Suppressor macrophage (primary cell): Measurements from ENCODE around the gene MOV10L1.
A peak's percentile ranks its signal among the peaks of the same experiment; 100 is the strongest.
"Not testable (repeated sequence)": the region's sequence is repeated elsewhere in the genome, so short reads cannot be mapped to it uniquely, and the experiment has no call there.

Source experiments
- DNase-seq, 4 experiments: peaks; one replicate each; pipeline ENCODE4 v3.0.0-alpha.2; 2020 to 2022

The MOV10L1 gene

DNA sequence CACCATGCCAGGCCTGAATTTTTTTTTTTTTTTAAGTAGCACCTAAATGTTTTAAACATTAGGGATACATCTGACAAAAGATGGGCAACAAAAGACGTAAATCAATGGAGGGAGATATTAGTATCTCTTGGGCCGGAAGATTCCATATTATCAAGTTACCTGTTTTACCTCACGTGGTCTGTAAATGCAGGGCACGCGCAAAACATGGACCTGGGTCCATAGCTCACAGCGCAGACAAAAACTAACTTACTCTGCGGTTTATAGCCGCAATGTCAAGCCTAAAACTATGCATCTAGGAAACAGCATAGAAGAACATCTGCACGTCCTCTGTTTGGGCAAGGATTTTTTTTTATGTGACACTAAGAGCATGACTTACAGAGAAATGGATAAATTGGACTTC, 49.2 kb downstream of the MOV10L1 start:
- no peak for DNase-seq

DNA sequence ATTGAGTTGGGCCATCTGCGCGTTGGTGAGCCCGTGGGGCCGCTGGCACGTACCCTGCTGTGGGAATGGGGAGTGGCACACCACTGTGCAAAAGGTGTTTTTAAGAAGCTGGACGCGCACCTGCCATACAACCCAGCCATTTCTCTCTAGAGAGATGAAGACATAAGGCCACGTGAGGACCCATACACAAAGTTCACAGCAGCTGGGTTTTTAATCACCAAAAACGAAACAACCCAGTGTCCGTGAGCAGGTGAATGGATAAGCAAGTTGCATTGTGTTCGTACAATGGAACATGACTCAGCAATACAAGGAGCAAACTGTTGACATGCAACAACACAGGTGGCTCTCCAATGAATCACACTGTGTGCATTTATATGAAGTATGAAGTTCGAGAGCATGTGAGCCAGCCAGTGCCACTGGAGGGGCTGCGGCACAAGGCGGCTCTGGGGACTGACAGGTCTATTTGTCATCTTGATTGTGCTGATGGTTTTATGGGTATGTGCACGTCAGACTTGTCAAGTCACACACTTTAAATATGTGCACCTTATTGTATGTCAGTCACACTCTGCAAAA, 50.1 kb downstream of the MOV10L1 start:
- no peak for DNase-seq

DNA sequence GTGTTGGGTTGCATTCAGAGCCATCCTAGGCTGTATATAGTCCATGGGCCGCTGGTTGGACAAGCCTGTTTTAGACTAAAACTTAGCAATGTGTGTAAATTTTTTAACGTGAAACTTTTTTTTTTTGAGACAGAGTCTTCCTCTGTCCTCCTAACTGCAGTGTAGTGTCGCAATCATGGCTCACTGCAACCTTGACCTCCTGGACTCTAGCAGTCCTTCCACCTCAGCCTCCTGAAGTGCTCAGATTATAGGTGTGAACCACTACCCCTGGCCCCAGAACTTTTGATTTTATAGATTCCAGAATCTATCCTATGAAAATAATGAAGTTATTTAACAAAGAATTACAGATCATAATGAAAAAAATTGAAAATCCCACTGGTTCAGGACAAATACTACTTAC, 50.8 kb downstream of the MOV10L1 start:
- no peak for DNase-seq

DNA sequence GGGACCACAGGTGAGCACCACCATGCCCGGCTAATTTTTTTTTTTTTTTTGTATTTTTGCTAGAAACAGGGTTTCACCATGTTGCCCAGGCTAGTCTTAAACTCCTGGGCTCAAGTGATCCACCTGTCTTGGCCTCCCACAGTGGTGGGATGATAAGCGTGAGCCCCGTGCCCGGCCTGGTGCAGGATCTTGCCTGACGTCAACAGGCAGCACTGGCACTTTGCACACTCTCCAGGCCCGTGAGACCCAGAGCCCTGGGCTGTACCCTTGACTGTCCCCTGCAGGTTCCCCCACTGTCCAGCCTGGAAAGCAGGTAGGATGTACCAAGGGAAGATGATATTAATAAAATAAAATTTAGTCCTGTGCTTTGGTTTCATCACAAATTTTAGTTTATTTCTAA, 51.7 kb downstream of the MOV10L1 start:
- no peak for DNase-seq

DNA sequence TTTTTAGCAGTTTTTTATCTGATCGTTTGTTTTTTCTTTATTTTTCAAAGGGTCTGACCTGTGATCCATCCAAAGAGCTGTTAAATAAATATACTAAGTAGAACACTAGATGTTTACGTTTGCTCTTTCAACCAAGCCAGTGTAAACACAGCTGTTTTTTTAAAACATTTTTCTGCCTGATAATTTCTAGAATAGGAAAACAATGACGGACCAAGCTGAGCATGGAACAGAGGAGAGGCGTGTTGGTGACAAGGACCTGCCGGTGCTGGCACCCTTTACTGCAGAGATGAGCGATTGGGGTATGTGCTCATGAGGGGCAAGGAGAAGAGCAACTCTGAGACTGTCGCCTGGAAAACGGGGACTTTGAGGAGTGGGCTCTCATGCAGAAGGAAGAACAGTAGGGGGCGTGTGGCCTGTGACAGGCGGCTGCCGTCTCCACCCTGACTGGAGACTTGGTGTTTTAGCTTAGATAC, 52.1 kb downstream of the MOV10L1 start:
- DNase-seq: no peak

DNA sequence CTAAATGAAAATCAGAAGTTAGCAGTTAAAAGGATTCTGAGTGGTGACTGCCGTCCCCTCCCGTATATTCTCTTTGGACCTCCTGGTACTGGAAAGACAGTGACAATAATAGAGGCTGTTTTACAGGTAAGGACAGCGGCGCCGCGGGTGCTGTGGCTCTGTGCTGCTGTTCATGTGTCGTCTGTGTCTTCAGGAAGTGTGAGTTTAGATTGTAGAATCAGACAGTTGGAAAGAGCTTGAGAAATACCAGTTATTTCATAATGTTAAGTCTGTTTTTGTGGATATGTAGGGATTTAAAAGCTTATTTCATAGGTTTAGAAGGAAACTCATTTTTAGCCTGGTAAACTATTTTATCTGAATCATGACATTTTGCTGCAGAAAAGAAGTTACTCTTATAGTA, 53.3 kb downstream of the MOV10L1 start:
- DNase-seq: peak in 1 of 4 experiments; percentile 25

DNA sequence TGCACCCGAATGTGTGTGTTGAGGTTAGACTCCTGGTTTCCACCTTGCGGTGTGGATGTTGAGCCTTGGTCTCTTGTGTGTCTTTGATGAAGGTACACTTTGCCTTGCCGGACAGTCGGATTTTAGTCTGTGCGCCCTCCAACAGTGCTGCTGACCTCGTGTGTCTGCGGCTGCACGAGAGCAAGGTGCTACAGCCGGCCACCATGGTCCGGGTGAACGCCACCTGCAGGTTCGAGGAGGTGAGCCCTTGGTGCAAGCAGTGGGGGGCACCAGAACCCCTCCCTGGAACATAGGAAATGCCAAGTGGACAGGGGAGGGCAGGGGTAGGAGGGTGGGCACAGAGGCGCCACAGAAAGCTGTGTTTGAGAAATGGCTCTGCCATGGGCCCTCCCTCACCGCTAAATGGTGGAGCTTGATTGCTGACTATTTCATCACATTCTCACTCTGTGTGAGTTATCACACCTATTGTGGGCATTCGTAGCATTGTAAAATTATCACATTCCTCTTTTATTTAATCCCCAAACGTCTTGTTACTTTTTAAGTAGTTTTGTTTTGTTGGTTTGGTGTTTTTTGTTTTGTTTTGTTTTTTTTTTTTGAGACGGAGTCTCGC, 54.3 kb downstream of the MOV10L1 start:
- DNase-seq: no peak

DNA sequence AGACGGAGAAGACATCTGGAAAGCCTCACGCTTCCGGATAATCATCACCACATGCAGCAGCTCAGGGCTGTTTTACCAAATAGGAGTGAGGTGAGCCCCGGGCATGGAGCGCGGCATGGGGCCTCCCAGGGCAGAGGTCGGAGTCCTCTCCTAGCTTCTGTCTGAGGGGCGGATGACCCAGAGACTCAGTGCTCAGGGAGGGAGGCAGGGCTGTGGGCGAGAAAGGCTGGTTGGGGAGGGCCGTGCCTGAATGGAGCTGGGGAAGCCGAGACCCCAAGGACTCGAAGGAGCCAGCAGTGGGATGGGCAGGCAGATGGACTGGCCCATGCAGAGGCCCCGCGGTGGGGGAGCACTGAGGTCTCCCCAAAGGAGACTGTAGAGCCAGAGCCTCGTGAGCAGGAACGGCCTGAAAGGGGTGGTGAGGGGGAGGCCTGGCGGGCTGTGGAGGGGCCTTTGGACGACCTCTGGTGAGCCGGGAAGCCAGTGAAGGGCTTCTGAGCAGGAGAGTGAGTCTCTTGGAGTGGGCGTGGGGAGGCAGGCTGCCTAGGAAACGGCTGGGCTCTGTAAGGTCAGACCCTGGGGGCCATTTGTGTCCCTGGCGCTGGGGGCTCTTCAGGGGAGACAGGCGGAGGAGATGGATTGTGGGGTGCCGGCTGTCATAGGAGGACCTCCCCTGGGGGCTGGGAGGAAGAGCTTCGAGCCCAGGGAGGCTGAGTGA, 56.1 kb downstream of the MOV10L1 start:
- DNase-seq: no peak

DNA sequence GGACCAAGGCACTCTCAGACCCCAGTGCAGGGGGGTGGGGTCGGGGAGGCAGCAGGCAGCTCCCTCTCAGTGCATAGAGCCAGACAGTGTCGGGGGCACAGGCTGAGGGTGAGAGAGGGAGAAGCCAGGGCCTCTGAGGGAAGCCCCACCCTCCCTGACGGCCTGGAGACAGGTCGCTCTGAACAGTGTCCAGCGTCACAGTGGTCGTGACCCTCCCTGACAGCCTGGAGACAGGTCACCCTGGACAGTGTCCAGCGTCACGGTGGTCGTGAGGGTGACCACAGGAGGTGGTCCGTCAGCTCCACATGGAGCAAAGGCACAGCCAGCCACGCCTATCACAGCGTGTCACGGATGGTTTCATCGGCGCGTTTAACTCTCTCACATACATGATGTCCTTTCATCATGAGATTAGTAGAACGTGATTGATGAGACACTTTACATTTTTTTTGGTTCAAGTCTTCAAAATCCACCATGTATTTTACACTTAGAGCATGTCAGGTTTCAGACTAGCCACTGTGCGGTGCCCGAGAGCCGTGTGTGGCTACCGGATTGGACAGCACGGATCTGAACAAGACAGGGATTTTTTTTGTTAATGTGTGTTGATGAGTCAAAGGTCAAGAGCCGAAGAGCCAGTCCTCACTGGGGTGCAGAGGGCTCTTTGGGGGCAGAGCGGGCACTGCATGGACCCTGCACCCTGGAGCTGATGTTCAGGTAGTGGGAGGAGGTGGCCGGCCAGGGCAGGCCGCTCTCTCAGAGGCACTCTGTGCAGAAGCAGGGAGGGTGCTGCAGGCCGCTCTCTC, 56.8 kb downstream of the MOV10L1 start:
- peak; percentile 15 to 60 (median 50) for DNase-seq

DNA sequence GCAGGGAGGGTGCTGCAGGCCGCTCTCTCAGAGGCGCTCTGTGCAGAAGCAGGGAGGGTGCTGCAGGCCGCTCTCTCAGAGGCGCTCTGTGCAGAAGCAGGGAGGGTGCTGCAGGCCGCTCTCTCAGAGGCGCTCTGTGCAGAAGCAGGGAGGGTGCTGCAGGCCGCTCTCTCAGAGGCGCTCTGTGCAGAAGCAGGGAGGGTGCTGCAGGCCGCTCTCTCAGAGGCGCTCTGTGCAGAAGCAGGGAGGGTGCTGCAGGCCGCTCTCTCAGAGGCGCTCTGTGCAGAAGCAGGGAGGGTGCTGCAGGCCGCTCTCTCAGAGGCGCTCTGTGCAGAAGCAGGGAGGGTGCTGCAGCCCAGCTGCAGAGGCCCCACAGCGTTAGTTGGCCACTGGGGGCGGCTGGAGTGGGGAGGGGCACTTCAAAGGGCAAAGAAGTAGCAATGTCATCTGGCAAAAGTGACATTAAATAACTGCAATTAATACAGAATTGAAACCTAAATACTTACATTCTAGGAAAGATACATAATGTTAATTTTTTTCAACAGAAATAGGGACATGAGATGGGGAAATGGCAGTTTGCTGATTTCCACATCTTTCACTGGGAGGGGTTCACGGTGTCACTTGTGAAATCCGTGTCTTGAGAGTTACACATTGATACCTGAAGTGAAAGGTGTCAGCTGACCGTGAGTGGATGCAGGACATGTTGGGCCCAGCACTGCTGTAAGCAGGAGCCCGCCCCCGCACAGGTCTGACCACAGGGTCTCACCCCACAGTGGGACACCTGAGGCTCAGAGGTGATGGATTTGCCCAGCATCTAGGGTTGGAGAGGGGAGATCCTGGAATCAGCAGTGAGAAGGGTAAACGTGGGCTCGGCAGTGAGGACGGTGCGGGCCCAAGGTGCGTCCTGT, 57.7 kb downstream of the MOV10L1 start:
- not testable (repeated sequence) for DNase-seq

DNA sequence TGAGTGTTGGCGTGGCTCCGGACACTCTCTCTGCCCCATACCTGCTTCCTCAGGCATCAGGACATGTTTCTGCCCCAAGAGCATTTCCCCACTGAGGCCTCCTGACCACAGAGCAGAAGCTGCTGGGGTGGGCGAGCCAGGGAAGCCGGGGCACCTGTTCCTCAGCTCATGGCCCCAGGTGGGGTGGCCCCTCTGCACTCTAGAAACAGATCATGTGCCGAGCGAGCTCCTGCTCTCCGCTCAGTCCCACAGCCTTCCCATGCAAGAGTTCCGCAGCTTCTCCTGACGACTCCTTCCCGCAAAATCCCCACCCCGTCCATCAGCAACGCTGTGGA, 58.3 kb downstream of the MOV10L1 start:
- DNase-seq: no peak

DNA sequence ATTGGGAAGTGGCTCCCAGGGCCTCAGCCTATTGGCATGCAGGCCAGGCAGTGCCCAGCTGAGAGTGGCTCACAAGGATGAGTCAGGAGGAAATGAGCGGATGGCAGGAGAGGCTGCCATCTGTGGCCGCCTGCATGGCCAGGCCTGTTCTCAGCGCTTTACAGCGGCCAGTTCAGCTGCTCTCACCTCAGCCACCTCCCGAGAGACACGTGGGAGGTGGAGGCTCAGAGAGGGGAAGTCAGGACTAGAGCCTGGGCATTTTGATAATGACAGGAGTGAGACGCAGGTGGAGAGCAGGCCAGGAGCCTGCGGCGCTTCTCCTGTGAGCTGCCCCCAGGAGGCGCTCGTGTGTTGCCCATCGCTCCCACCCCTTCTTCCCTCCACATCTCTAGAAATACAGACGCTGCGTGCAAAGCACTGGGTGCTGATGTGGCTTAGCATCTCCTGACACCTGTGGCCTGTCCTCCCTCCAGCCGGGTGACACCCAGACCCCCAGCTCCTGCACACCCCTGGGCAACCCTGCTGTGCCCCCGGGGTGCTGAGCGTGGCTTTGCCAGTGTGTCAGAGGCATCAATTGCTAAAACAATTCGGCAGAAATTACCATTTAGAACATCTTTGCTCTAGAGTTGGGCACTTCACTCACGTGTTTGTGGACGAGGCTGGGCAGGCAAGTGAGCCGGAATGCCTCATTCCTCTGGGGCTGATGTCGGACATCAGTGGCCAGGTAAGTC, 59.4 kb downstream of the MOV10L1 start:
- DNase-seq: peak; percentile 76 to 88 (median 80)

DNA sequence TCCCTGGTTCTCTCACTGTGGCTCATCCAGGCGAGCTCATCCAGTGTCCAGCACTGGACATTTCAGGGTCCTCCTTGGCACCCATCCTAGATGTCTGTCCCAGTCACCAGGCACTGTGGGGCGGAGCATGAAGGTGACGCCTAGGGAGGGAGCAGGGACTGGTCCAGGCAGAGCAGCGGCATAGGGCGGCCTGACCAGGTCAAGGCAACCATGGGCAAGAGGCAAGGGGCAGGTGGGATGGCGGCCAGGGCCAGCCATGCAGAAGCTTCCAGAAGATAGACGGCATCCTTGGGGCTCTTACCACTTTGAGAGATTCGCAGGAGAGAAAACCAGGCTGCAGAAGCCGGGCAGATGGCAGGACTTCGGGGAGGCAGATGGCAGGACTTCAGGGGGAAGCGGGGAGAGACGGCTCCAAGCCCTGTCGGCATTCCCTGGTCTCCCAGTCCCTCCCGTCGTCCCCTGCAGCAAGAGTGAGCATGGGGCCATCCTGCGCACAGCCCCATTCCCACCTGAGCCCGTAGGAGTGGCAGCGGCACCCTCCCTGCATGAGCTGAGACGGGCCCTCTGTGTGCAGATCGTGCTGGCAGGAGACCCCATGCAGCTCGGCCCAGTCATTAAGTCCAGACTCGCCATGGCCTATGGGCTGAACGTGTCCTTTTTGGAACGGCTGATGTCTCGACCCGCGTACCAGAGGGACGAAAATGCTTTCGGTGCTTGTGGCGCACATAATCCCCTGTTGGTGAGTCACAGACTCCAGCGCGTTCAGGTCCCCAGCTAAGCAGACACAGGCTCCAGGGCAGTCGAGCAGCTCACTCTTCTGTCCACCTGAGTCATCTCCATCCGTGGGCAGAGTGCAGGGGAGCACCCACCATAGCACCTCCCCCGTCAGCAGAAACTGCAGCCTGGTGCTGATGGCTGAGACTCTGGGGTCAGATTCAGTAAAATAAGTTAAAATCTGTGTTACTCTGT, 60.6 kb downstream of the MOV10L1 start:
- no peak for DNase-seq

DNA sequence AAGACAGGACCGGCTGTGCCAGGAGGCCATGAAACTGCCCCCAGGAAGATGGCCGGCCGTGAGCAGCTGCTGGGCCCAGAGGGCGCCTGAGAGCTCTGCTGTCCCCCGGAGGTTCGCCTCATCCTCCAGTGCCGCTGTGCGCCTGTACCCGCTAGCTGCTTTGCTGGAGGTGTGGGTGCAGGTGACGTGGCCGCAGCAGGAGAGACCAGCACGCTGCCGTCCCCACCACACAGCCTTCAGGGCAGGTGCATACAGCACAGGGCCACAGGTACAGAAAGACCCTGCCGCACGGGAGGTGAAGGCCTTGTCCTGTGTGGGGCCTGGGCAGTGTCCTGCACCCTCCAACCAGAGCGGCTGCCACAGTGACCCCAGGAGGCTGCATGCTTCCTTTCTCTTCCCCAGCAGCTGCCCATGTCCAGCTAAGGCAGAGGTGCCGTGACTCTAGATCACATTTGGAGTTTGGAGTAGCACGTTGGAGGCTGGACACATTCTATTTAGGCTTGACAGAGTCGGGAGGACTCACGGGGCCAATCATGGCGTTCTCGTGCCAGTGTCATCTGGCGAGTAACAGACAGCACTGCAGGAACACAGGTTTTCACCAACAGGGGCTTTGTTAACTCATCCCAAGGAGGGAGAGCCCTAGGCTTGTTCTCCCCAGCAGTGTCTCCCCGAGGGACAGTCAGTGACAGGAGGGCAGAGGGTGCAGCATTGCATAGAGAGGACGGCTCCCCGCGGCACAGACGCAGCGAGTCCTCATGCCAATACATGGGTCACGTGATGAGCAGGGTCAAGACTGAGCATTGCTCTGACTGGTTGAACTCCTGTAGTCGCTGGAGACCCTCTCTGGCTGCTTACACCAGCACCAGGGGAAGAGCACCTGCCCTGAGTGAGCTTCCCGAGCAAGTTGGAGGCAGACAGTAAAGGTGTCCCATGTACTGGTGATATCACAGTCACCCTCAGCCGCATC, 62.0 kb downstream of the MOV10L1 start:
- DNase-seq: no peak

DNA sequence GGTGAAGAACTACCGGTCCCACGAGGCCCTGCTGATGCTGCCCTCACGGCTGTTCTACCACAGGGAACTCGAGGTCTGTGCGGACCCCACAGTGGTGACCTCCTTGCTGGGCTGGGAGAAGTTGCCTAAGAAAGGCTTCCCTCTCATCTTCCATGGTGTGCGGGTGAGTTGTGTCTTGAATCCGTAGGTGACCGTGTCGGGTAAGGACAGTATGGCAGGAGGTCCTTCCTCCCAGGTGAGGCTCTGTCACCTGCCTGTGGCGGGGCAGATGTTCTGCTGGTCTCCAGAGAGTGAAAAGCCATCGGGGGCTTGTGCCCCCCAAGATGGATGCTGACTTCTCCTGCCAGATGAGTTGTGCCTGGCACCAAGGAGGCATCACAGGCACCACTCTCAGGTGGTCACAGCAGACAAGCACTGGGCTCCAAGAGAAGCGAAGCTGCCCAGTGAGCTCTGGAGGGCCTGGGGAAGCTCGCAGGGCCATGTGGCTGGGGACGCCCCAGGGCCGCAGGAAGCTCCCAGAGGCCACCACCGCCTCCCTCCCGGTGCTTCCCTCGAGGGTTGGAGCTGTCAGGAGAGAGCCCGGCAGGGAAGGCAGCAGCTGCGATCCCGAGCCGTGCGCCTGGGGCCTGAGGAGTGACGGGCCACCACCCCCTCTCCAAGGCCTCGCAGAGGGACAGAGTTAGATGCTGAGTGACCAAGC, 63.4 kb downstream of the MOV10L1 start:
- no peak for DNase-seq

DNA sequence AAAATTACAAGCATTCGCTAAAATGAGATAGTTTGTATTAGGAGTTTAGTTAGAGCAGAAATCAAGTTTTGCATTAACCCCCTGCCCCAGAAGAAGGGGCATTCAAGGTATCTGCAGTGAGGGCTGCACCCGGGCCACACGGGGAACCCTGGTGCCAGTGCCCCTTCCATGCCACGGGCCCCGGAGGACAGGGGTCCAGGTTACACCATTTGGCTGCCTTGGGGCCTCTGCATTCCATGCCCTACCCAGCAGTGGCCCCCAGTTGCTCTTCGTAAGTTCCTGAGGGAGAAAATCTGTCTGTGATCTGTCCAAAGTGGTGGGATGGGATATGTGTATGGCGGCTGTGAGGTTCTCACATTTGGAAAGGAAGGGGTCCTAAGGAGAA, 63.9 kb downstream of the MOV10L1 start:
- DNase-seq: no peak

DNA sequence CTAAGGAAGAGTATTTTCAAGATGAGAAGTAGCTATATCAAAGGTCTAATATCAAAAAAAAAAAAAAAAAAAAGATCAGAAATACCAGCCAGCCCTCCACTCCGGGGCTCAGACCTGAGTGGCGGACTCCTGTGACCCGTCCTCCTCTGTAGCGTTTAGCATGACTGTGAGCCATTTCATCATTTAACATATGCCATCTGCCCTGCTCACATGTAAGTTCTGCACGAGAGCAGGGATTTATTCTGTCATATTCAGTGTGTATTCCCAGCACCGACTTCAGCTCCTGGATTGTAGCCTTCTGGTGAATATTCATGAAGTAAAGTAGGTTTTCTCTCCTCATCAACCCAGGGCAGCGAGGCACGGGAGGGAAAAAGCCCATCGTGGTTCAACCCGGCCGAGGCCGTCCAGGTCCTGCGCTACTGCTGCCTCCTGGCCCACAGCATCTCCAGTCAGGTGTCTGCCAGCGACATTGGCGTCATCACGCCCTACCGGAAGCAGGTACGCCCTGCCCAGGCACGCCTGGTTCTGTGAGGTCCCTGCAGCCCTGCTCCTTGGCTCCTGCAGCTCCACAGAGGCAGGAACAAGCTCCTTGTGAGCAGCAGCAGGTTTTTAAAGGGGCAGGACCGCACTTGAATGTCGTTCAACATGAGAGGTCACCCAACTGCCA, 68.0 kb downstream of the MOV10L1 start:
- no peak for DNase-seq

DNA sequence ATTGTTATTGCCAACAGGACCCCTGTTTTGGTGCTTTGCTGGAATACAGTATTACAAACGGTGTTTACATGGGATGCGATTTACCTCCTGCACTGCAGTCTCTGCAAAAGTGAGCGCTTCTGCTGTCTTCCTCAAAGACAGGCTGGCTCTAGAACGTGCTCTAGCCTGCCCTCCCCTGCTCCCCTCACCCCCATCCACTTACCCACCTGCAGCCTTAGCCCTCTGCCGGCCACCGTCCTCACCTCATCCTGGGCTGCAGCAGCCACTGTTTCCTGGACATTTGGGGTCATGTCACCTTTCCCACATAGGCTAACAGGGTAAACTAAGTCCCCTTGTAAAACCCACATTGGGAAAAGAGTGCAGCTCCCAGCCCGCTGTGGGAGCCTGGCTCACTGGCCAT, 71.1 kb downstream of the MOV10L1 start:
- DNase-seq: no peak
